GM04504 (cell line): Measurements from ENCODE around the gene GRM8.

Source experiments
- DNase-seq: peaks from one replicate; pipeline ENCODE4 v3.0.0-alpha.2; 2012; ENCODE audit warnings: low read depth

Gene GRM8

GRCh38 chr7:126426652-126427051 lies 826.1 kb downstream of the GRM8 start:
- no peak for DNase-seq

- no peak for DNase-seq
Measured at GRCh38 chr7:126424985-126425384, 827.8 kb downstream of the GRM8 start.

GRCh38 chr7:126419047-126419446 lies 833.7 kb downstream of the GRM8 start:
- no peak for DNase-seq

GRCh38 chr7:126411821-126412383 lies 840.8 kb downstream of the GRM8 start:
- DNase-seq = no peak

- DNase-seq = no peak
Measured at GRCh38 chr7:126411032-126411820, 841.5 kb downstream of the GRM8 start.

GRCh38 chr7:126403040-126403439 lies 849.7 kb downstream of the GRM8 start:
- no peak for DNase-seq

- DNase-seq = no peak
Measured at GRCh38 chr7:126401918-126402317, 850.8 kb downstream of the GRM8 start.

- DNase-seq = no peak
Measured at GRCh38 chr7:126398851-126399529, 853.8 kb downstream of the GRM8 start.

- no peak for DNase-seq
Measured at GRCh38 chr7:126398285-126398684, 854.5 kb downstream of the GRM8 start.

- no peak for DNase-seq
Measured at GRCh38 chr7:126394406-126394805, 858.3 kb downstream of the GRM8 start.
